OCI-LY1 (cell line): ENCODE measurements around the gene SMIM1.

Experiments used
- H2AFZ ChIP-seq: fragments of 200-600 bp; sonication (generic), shearing (Covaris generic); 2 replicates; pipeline ENCODE4 v1.6.0; 2014; ENCODE audit warnings: antibody characterized with exemption, mild to moderate bottlenecking, low read length
- H3F3A ChIP-seq: fragments of 200-600 bp; sonication (generic), shearing (Covaris generic); 2 replicates; pipeline ENCODE4 v1.6.0; 2014; ENCODE audit warnings: mild to moderate bottlenecking, antibody characterized with exemption, low read length, moderate library complexity; ENCODE audit not compliant: insufficient read depth
- H3K27ac ChIP-seq: fragments of 200-600 bp; sonication (generic); 2 replicates; pipeline ENCODE4 v1.5.1; 2014; ENCODE audit warnings: low read length, mixed run types, mild to moderate bottlenecking, low read depth; ENCODE audit not compliant: poor library complexity, severe bottlenecking
- H3K27me3 ChIP-seq: fragments of 200-600 bp; sonication (generic); 2 replicates; pipeline ENCODE4 v1.6.0; 2014; ENCODE audit warnings: antibody characterized with exemption, mild to moderate bottlenecking, low read length, moderate library complexity; ENCODE audit not compliant: insufficient read depth
- H3K36me3 ChIP-seq: fragments of 200-600 bp; sonication (generic); 2 replicates; pipeline ENCODE4 v1.6.1; 2014; ENCODE audit warnings: mild to moderate bottlenecking, antibody characterized with exemption, low read length, moderate library complexity, mixed read lengths; ENCODE audit not compliant: insufficient read depth
- H3K4me1 ChIP-seq: fragments of 200-600 bp; sonication (generic); 2 replicates; pipeline ENCODE4 v1.5.1; 2014; ENCODE audit warnings: mild to moderate bottlenecking, low read length, moderate library complexity; ENCODE audit not compliant: insufficient read depth, severe bottlenecking
- H3K4me2 ChIP-seq: fragments of 200-600 bp; sonication (generic), shearing (Covaris generic); 2 replicates; pipeline ENCODE4 v1.6.1; 2014; ENCODE audit warnings: low read length
- H3K4me3 ChIP-seq: fragments of 200-600 bp; sonication (generic); 2 replicates; pipeline ENCODE4 v1.5.1; 2014; ENCODE audit warnings: low read length, low read depth, mild to moderate bottlenecking, mixed read lengths; ENCODE audit not compliant: poor library complexity, severe bottlenecking
- H3K79me2 ChIP-seq: fragments of 200-600 bp; shearing (Covaris generic); 2 replicates; pipeline ENCODE4 v1.6.1; 2016; ENCODE audit warnings: mixed run types, low read length, mixed read lengths; ENCODE audit not compliant: insufficient read depth
- H3K9ac ChIP-seq: fragments of 200-600 bp; sonication (generic), shearing (Covaris generic); 2 replicates; pipeline ENCODE4 v1.6.1; 2014; ENCODE audit warnings: mild to moderate bottlenecking, low read length, mixed read lengths
- H3K9me2 ChIP-seq: fragments of 200-600 bp; sonication (generic), shearing (Covaris generic); 2 replicates; pipeline ENCODE4 v1.6.1; 2014; ENCODE audit warnings: low read depth, mild to moderate bottlenecking, low read length, mixed read lengths
- H3K9me3 ChIP-seq: fragments of 200-600 bp; shearing (Covaris generic); 2 replicates; pipeline ENCODE4 v1.6.1; 2014; ENCODE audit warnings: low read length, mixed read lengths
- H4K20me1 ChIP-seq: fragments of 200-600 bp; sonication (generic), shearing (Covaris generic); 2 replicates; pipeline ENCODE4 v1.6.0; 2016; ENCODE audit warnings: mild to moderate bottlenecking, low read length; ENCODE audit not compliant: insufficient read depth
- CTCF ChIP-seq: fragments of 200-600 bp; sonication (generic), shearing (Covaris generic); IDR thresholded peaks from 2 replicates; pipeline ENCODE4 v1.5.1; 2017; ENCODE audit warnings: mild to moderate bottlenecking, antibody characterized with exemption, low read length, moderate library complexity, mixed read lengths
- EZH2 ChIP-seq: fragments of 200-600 bp; sonication (generic), shearing (Covaris generic); IDR thresholded peaks from 2 replicates; pipeline ENCODE4 v1.8.0; 2017; ENCODE audit warnings: borderline replicate concordance, mixed run types, mild to moderate bottlenecking, antibody characterized with exemption, low read length, moderate library complexity, mixed read lengths

SMIM1 gene

GRCh38 chr1:3785456-3786157 is 13.1 kb downstream of the SMIM1 start:
- Histone ChIP-seq H3K9me3 (no peaks in the 10 kb centered on the region), H3K79me2 (no peaks in the 10 kb centered on the region), H3K27ac (no peak overlapping the region), H4K20me1 (no peaks in the 10 kb centered on the region), H3K36me3 (peaks cover 70% of the 10 kb centered on the region), H3K27me3 (no peaks in the 10 kb centered on the region), H3K4me2 (no peak overlapping the region), H2AFZ (no peak overlapping the region), H3K4me3 (no peak overlapping the region), H3K9me2 (no peaks in the 10 kb centered on the region), H3K9ac (no peak overlapping the region), H3F3A (no peaks in the 10 kb centered on the region), H3K4me1 (no peaks in the 10 kb centered on the region)
- TF ChIP-seq CTCF (peak; percentile 95), EZH2 (no peak)

GRCh38 chr1:3786468-3787348 is 14.2 kb downstream of the SMIM1 start:
- no peak overlapping the region for H3K9ac ChIP-seq
- no peak overlapping the region for H3K4me2 ChIP-seq
- no peak overlapping the region for H3K4me3 ChIP-seq
- peaks cover 59% of the 10 kb centered on the region for H3K36me3 ChIP-seq
- TF ChIP-seq EZH2 (no peak), CTCF (no peak)
- H3K79me2 ChIP-seq: 0 out of 2 replicates have a peak, but pooled peaks cover under 1% of the 10 kb centered on the region
- no peaks in the 10 kb centered on the region for H3K27me3 ChIP-seq
- H4K20me1 ChIP-seq: no peaks in the 10 kb centered on the region
- H3K9me2 ChIP-seq: no peaks in the 10 kb centered on the region
- H3K9me3 ChIP-seq: no peaks in the 10 kb centered on the region
- no peaks in the 10 kb centered on the region for H3F3A ChIP-seq
- H3K27ac ChIP-seq: no peak overlapping the region
- no peak overlapping the region for H2AFZ ChIP-seq
- H3K4me1 ChIP-seq: no peaks in the 10 kb centered on the region

GRCh38 chr1:3787349-3787715 is 14.8 kb downstream of the SMIM1 start:
- no peaks in the 10 kb centered on the region for H3K9me3 ChIP-seq
- TF ChIP-seq CTCF: no peak
- TF ChIP-seq EZH2: no peak
- peaks cover 6% of the 10 kb centered on the region; the same call in 1 of the 2 replicates for H3K79me2 ChIP-seq
- no peaks in the 10 kb centered on the region for H4K20me1 ChIP-seq
- peaks cover 58% of the 10 kb centered on the region for H3K36me3 ChIP-seq
- no peaks in the 10 kb centered on the region for H3K27me3 ChIP-seq
- no peak overlapping the region for H3K4me3 ChIP-seq
- H3K27ac ChIP-seq: no peak overlapping the region
- no peak overlapping the region for H2AFZ ChIP-seq
- H3K9me2 ChIP-seq: no peaks in the 10 kb centered on the region
- no peak overlapping the region for H3K4me2 ChIP-seq
- no peak overlapping the region for H3K9ac ChIP-seq
- H3K4me1 ChIP-seq: no peaks in the 10 kb centered on the region
- H3F3A ChIP-seq: no peaks in the 10 kb centered on the region
